ENCODE results near the gene XAGE2.

GRCh38 chrX:52361941-52362340 is 6.9 kb upstream of the XAGE2 start:
- TF ChIP-seq CTCF (conservative IDR thresholded peaks at IDR 0.05 in 1 of 2, IDR thresholded peaks at IDR 0.05 in 1 of 2; ENCODE audit: low read depth in 1 of 2, low read length in 2 of 2): no peak
- TF ChIP-seq EZH2 (IDR thresholded peaks at IDR 0.05; ENCODE audit: low read length, missing control alignments): no peak
